KBM-7 (cell line): Measurements from ENCODE around the gene KDSR.

Experiments used
- DNase-seq: peaks from one replicate; pipeline ENCODE4 v3.0.0-alpha.2; 2015
- in situ Hi-C: fragments of 300-500 bp; cut with MboI; formaldehyde crosslinking; loops from 2 replicates; pipeline ENCODE4 v1.14.3; 2020; ENCODE audit warnings: low sequenced_read_pairs, low pct_unique_long_range_greater_than_20kb, mixed read lengths

The KDSR gene

DNA sequence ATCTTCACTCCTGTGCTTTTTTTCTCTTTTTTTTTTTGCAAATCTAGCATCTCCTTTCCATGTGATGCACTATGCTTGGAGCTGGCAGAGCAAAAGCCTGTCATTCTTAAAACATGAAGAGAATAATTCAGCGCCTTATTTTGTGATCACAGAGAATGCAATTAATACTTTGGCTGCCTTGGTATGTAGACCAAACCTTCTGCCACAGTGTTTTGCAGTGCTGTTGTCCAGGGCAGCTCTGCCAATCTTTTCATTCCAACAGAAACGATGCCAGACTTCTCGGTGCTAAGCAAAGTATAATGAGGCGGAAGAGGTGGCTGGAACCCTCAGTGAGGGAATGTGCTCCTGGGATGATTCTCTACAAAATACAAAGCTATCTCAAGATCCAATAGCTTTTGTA, 73.1 kb downstream of the KDSR start:
- in situ Hi-C loops, result no loop called here
- no peak for DNase-seq

DNA sequence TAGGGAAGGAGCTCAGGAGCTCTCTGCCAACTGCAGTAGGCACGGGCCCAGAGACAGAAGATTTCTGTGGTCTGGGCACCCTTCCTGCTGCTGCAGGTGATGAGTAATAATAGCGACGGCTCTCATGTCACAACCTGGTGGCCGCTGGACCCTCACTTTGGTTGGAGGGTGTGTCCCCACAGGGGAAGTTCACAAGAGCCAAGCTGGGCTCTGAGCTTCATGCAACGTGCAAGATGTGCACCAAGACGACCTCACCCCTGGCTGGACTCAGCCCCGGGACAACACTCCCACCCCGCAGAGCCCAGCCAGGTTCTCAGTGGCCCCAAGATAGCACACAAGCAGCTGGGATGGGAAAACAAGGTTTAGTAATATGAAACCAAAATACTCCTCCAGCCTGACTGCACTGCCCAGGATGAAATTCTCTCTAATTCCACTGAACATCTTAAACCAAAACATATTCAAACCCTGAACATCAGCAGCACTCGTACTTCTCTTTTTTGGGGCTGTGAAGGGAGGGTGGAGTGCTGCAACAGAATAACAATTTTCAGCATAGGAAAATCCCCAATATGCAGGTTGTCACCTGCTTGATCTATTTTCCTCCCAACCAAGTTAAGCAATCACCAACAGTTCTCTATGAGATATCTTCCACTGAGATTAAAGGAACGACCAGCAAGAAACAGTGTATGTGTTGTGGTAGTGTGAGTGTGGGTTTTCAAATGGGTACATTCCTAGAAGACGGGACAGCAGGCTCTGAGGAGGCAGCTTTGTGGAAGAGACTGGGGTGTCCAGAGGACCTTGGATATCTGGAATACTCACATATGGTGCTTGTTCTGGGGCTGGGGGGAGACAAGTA, 73.9 kb downstream of the KDSR start:
- DNase-seq, result peak; percentile 42
- in situ Hi-C loops, result no loop called here

DNA sequence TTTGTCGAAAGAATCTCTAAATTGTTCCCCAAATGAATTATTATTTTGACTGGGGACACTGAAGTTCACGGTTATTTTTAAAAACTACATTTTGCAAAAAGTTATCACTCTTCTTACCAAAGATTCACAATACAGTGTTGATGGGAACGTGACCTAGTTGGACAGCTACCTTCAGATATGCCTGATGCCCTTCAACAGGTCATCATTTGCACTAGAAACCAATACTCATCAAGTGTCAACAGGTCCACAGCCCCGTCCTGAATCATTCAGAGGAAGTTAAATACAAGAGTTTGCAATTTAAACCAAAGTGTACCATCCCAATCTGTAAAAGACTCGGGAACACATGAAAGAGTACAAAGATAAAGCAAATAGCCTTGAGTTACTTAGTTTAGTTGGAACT, 75.7 kb downstream of the KDSR start:
- in situ Hi-C loops, result no loop called here
- DNase-seq, result no peak

DNA sequence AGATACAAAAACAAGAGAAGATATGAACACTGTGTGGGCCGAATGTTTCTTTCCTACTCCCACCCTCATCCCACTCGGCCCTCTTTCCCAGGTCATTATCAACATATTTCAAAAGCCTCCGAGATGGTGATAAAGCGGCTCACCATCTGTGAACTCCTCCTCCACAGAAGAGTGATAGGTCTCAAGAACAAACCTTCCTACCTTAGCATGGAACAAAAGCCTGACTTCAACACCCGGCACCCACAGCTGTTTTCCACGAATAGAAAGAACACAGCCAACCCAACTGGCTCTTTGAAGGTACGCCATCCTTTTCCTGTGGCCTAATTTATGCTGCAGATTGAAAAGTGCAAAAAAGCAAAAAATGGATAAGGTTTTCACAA, 76.2 kb downstream of the KDSR start:
- in situ Hi-C loops, result no loop called here
- DNase-seq, result no peak

DNA sequence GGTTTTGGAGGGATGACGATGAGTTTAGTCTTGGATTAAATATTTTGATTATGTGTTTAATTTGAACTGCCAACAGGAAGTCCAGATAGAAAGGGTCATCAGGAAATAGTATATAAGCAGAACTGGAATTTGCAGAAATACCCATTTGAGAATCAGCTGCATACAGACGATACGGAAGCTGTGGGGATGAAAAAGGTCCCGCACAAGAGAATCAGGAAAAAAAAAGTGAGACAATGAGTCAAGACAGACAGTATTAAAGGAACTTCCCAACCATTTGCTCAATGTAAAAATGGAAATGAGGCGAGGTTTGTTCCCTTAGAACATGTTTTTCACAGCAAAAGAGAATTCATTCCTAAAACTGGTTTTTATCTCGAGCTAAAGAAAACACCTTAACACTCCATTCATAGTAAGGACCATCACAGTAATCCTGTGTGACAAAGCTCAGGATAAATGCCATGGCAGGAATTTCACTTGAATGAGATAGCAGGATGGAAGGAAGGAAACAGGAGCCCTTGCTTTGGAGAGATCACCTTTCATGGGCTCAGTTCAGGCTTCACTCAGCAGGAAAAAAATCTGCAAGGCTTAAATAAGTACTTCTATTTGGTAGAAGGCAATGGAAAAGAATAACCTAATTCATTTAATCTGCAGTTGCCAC, 76.7 kb downstream of the KDSR start:
- DNase-seq, result no peak
- in situ Hi-C loops, result no loop called here

DNA sequence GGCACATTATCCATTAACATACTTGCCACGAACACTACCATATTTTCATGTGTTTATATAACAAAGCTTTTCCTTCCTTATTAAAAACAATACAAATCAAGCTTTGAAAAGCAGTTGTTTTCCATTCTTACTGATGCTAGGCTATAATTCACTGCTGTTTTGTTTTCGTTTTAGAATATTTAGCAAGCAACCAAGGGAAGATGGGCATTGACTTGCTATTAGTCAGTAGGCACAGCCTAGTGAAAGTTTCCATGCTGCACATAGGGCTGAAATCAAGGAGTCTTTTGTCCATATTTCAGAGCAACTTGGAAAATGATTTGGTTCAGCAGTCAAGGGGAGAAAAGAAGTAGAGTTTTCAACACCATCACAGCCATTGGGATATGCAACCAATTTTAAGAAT, 78.7 kb downstream of the KDSR start:
- DNase-seq, result no peak
- in situ Hi-C loops, result no loop called here

DNA sequence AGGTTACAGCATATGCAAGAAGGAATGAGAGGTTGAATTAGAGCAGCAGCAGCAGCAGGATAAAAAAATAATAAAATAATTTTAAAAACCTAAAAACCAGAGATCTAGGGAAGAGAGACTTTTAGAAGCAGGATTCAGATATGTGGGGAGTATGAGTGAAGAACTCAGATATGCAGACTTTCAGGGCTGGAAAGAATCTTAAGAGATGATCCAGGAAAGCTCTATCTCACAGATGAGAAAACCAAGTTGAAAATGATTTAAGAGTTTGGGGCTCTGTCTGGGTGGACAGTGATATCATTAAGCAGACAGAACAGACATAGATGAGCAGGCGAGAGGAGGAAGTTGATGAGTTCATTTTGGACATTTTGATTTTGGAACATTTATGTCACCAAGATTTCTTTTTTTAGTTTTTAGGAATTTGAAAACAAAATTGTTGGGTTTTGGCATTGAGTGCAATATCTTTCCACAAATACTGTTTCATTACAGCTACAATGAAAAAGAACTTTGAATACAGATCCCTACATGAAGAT, 79.2 kb downstream of the KDSR start:
- DNase-seq, result no peak
- in situ Hi-C loops, result no loop called here

DNA sequence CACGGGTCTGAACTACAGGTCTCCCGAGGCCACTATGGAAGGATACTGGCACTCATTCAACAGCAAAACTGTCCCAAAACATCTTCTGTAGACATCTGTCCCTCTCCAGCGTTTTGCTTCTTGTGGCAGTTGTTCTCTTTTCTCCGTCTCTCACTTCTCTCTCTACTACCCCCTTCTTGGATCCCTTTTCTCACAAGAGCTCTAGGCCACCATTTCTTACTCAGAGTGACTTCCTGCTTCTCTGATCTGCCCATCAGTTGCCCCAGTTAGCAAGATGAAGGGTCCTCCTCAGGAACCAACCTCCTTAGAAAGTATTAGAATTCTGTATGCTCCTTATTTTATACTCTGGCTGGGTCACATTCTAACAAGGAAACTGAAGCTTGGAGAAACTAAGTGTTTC, 80.1 kb downstream of the KDSR start:
- in situ Hi-C loops, result no loop called here
- DNase-seq, result no peak

DNA sequence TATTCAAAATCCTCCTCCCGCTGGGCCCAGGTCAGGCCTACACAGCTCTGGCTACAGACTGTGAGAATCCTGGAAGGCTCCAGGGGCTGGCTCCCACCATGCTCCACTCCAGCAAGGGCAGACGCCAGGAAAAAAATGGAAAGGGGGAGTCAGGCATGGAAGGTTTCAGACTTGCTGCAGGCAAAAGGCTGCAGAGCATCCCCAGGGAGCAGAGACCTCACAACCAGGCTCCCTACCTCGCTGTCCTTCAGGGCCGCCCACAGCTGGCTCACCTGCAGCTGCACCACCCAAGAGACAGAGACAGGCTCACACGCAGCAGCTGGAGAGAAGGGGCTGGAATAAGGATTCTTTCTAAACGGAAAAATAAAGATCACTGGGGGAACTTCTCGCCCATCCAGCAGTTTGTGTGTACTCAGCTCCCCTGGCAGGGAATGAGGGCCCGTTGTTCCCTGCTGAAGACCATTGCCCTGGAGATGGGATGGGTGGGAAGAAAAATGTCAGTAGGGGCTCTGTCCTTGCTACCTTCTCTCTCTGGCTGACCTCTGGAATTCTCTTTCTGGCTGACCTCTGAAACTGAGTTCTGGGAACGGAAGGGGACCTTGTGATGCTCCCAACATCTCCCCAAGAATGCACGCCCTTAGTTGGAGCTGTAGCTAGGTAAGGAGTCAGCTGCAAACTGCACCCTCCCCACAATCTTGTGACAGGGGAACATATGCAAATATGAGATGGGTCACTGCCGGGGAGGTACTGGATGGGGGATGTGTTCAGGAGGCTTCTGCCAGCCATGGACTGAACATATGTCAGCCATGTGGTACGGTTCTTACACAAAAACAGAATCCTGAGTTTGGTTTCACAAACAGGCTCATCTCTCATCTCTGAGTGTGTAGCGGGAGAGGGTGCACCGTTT, 81.9 kb downstream of the KDSR start:
- no peak for DNase-seq
- in situ Hi-C loops, result no loop called here

DNA sequence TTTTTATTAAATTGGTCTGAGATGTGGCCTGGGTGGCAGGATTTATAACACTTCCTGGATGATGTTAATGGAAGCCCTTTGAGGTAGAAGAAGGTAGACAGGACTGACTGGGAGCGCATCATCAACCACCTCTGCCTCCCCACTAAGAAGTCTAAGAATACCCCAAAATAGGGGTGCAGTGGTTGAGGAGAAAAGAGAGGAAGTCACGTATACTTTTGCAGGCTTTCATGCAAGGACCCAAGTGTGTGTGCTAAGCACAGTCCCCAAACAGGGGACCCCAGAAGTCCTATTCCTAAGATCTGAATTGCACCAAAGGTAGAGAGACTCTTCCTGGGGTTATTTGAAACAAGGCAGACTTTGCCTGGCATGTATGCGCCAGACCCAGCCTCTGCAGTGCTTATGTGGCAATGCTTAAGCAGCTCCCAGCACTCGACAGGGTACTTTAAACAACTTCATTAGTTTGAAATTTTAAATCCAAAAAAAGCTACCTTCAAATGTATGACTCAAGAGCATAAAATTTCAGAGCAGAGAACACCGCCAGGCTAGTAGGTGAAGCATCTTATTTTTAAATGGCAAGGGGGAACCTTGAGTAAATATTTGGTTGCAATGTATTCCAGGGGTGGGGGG, 82.7 kb downstream of the KDSR start:
- no peak for DNase-seq
- in situ Hi-C loops, result no loop called here

DNA sequence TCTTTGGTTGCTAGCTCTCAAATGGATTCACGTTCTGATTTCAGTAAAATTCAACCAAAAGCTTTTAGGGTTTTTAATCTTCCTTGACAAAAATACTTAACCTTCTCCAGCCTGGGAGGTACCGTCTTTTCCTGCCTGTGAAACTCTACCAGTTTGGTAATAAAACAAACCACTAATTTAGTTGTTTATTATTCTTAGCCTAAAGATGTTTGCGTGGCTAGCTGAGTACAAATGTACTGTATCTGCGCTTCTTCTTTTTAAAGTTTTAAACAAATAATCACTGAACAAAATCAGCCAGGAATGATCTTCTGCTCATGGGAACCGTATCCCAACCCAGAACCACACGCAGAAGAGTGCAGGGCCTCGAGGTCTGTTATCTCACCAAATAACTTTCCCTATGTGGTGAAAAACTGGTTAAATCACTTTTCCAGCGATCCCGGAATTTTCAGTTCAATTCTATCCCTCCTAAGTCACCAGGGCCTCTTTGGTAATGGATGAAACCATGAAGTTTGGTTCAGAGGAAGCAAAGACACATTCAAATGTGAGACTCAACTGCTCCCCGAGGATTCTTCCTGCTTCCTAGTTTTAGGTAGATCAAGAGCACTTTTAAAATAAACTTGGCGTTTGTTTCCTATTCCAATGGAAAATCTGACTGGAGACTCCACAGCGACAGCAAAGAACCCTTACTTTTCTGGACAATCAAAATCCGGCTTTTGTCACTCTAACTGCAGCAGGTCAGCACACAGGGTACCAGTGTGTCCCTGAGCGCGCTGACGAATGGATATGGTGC, 83.5 kb downstream of the KDSR start:
- no peak for DNase-seq
- in situ Hi-C loops, result no loop called here

DNA sequence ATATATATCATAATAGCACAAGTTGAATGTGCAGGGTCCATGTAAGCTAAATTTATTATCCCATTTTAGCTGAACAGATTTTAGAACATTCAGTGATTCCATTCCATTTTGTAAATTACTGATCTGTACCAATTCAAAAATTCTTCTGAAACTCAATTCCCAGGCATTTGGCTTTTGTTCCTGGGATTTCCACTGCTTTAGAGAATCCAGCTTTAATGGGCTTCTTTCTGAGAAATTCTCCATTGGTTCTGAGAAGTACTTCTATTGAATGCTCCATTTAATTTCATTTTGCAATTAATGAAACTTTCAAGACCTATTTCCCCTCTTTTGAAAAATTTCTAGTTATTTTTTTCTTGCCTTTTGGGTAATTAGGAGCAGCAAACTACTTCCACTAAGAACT, 84.2 kb downstream of the KDSR start:
- no peak for DNase-seq
- in situ Hi-C loops, result no loop called here
